Hematopoietic multipotent progenitor cell treated with erythropoietin and hydrocortisone succinate and interleukin-3 and kit ligand, for 8 days (in vitro differentiated cells): Measurements from ENCODE around the gene OSCP1.

ENCODE experiments used
- DNase-seq: peaks from one replicate; pipeline ENCODE4 v3.0.0-alpha.2; 2015

OSCP1 gene

GRCh38 chr1:36380782-36381181 lies 69.5 kb downstream of the OSCP1 start:
- DNase-seq: no peak

GRCh38 chr1:36380143-36380619 lies 70.1 kb downstream of the OSCP1 start:
- DNase-seq: no peak

DNA sequence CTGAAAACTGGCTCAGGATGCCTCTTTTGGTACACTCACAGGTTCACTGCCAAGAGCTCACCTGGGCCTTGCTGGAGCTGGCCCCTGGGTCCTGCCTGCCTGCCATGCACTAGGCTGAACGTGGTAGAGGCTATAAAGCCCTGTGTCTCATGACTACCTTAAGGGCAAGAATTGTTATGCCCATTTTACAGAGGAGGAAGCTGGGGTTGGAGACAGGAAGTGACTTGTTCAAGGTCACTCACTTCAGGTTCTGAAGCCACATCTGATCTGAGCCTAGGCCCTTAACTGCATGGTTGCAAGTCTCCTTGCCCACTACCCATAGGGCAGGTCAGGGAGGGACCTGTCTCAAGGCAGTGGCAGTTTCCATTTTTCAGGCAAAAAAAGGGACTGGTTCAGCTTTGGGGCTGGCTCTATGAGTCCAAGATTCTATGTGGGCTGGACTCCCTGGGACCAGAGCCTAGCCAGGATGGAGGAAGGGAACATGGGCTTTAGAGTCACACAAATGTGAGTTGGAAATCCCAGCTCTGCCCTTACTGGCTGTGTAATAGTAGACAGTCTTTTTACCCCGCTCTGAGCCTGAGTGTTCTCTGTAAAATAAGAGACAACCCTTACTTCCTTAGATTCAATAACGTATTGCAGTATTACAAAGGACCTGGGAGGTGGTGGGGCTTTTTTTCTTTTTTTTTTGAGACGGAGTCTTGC lies 72.3 kb downstream of the OSCP1 start:
- no peak for DNase-seq

DNA sequence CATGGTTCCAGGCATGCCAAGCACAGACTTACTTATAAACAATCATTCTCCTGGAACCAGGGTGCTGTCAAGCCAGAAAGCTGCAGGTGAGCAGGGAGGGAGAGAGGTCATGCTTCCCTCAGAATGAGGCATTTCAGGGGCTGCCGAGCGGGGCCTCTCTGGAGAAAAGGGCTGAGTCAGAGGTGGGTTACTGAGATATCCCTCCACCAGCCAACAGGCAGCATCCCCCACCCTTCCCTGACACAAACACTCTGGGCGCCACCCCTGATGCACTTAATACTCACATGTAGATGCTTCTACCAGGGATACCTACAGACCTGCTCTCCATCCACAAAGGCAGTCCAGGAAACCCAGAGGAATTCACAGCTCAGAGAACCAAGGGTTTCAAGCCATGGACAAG lies 77.6 kb downstream of the OSCP1 start:
- DNase-seq: peak; percentile 58

DNA sequence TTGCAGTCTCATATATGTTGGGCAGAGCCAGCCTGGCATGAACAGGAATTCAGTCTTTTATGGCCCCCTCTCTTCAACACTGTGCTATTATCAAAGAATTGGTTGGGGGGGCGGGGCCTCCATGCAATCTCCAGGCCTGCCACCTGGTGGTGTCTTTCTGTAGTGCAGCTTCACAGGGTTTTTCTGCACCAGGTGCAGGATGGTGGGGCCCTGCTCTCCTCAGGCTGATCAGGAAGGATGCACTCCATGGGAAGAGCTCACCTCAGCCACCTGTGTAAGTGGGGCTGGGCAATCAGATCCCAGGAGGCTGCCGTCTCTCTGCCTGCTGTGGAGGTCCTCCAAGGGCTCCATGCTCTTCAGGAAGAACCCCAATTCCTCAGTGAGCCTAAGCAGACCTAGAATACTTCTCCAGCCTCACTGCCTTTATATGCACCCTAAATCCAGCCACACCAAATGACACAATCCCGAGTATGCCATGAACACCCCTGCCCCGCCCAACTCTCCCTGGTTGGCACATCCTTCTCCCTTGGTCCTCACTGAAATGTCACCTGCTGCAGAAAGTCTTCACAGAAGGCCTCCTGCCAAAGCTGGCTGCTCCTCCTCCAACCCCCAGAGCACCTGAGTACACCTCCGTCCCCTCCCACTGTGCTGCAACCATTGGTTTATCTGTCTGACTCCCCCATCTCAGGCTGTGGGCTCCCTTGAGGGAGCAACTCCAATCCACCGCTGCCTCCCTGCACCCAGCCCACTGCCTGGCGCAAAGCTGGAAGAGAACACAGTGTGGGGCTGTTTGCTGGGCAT lies 81.0 kb downstream of the OSCP1 start:
- peak; percentile 77 for DNase-seq
